ENCODE data around the gene SERPINB6. TPM values are rescaled to one million over a fixed set of nuclear protein-coding genes. Genes with fewer than 3 reads are reported as not detected.

SERPINB6 gene
- total RNA-seq, 8 experiments from 2014 or later, result 9.6 to 519 (median 53.6) TPM

GRCh38 chr6:2959909-2960719 lies 11.3 kb downstream of the SERPINB6 start:
- Histone ChIP-seq H3K4me1 (replicated peaks in 1 of 2) (peaks cover 14 to 15% of the 10 kb centered on the region in 2 donors), H3K27ac (no peak overlapping the region), H3K4me3 (no peak overlapping the region)
- peak; percentile 37 to 73 (median 56) for ATAC-seq (replicated peaks in 6 of 8)
- in situ Hi-C loops (cut with MboI; ENCODE audit: low pct_unique_long_range_greater_than_20kb in 2 of 9, low sequenced_read_pairs in 9 of 9, unreplicated experiment in 9 of 9), result no loop called here
- 56 to 100% (median 78%) methylated on average over 1 to 6 of the region's 12 CpGs for WGBS, 10 experiments

GRCh38 chr6:2958776-2959175 lies 12.6 kb downstream of the SERPINB6 start:
- 60 to 100% (median 93%) methylated on average over 1 to 6 of the region's 9 CpGs; no CpG with 5 or more reads in 4 of the 10 experiments for WGBS, 10 experiments
- no peak for ATAC-seq (replicated peaks in 6 of 8)
- no peak overlapping the region for H3K4me3 ChIP-seq
- peaks cover 13 to 14% of the 10 kb centered on the region in 2 donors for H3K4me1 ChIP-seq (replicated peaks in 1 of 2)
- no peak overlapping the region for H3K27ac ChIP-seq
- in situ Hi-C loops (cut with MboI; ENCODE audit: low pct_unique_long_range_greater_than_20kb in 2 of 9, low sequenced_read_pairs in 9 of 9, unreplicated experiment in 9 of 9), result no loop called here

GRCh38 chr6:2958331-2958711 lies 13.0 kb downstream of the SERPINB6 start:
- WGBS, 10 experiments, result 87 to 99% (median 97%) methylated on average over 3 to 9 of the region's 18 CpGs; no CpG with 5 or more reads in 7 of the 10 experiments
- in situ Hi-C loops (cut with MboI; ENCODE audit: low pct_unique_long_range_greater_than_20kb in 2 of 9, low sequenced_read_pairs in 9 of 9, unreplicated experiment in 9 of 9), result no loop called here
- ATAC-seq (replicated peaks in 6 of 8), result peak in 1 of 8 experiments; percentile 2
- Histone ChIP-seq H3K4me3 (no peak overlapping the region), H3K27ac (no peak overlapping the region), H3K4me1 (replicated peaks in 1 of 2) (peaks cover 8 to 14% of the 10 kb centered on the region in 2 donors)

- peak in 1 of 8 experiments; percentile 4 for ATAC-seq (replicated peaks in 6 of 8)
- peaks cover 10 to 14% of the 10 kb centered on the region in 2 donors for H3K4me1 ChIP-seq (replicated peaks in 1 of 2)
- no peak overlapping the region for H3K4me3 ChIP-seq
- H3K27ac ChIP-seq, result no peak overlapping the region
- WGBS, 10 experiments, result 17 to 100% (median 87%) methylated on average over 1 to 10 of the region's 11 CpGs; no CpG with 5 or more reads in 2 of the 10 experiments
- in situ Hi-C loops (cut with MboI; ENCODE audit: low pct_unique_long_range_greater_than_20kb in 2 of 9, low sequenced_read_pairs in 9 of 9, unreplicated experiment in 9 of 9), result no loop called here
These were observed 13.6 kb downstream of the SERPINB6 start for GRCh38 chr6:2957696-2958330.

GRCh38 chr6:2956930-2957685 lies 14.3 kb downstream of the SERPINB6 start:
- H3K4me1 ChIP-seq (replicated peaks in 1 of 2), result peaks cover 9 to 13% of the 10 kb centered on the region in 2 donors
- in situ Hi-C loops (cut with MboI; ENCODE audit: low pct_unique_long_range_greater_than_20kb in 2 of 9, low sequenced_read_pairs in 9 of 9, unreplicated experiment in 9 of 9), result no loop called here
- peak in 1 of 8 experiments; percentile 2 for ATAC-seq (replicated peaks in 6 of 8)
- WGBS, 10 experiments, result 78 to 94% (median 84%) methylated on average over 1 to 5 of the region's 5 CpGs; no CpG with 5 or more reads in 3 of the 10 experiments
- no peak overlapping the region for H3K27ac ChIP-seq
- H3K4me3 ChIP-seq, result no peak overlapping the region

- 60 to 98% (median 96%) methylated on average over 1 to 11 of the region's 12 CpGs; no CpG with 5 or more reads in 1 of the 10 experiments for WGBS, 10 experiments
- in situ Hi-C loops (cut with MboI; ENCODE audit: low pct_unique_long_range_greater_than_20kb in 2 of 9, low sequenced_read_pairs in 9 of 9, unreplicated experiment in 9 of 9), result no loop called here
- peaks cover 0 to 3% of the 10 kb centered on the region in 2 donors for H3K4me1 ChIP-seq (replicated peaks in 1 of 2)
- H3K27ac ChIP-seq, result no peak overlapping the region
- ATAC-seq (replicated peaks in 6 of 8), result no peak
- no peak overlapping the region for H3K4me3 ChIP-seq
These were observed 18.3 kb downstream of the SERPINB6 start for GRCh38 chr6:2953098-2953497.

GRCh38 chr6:2952557-2953095 lies 18.7 kb downstream of the SERPINB6 start:
- in situ Hi-C loops (cut with MboI; ENCODE audit: low pct_unique_long_range_greater_than_20kb in 2 of 9, low sequenced_read_pairs in 9 of 9, unreplicated experiment in 9 of 9), result no loop called here
- Histone ChIP-seq H3K4me1 (replicated peaks in 1 of 2) (peaks cover 0 to 3% of the 10 kb centered on the region in 2 donors), H3K27ac (no peak overlapping the region), H3K4me3 (no peak overlapping the region)
- ATAC-seq (replicated peaks in 6 of 8), result peak; percentile 74 to 94 (median 90)
- WGBS, 10 experiments, result 0 to 53% (median 28%) methylated on average over 1 to 20 of the region's 27 CpGs; no CpG with 5 or more reads in 1 of the 10 experiments

- WGBS, 10 experiments, result 100% methylated on average over 1 to 4 of the region's 8 CpGs; no CpG with 5 or more reads in 4 of the 10 experiments
- Histone ChIP-seq H3K27ac (no peak overlapping the region), H3K4me1 (replicated peaks in 1 of 2) (peaks cover 0 to 3% of the 10 kb centered on the region in 2 donors), H3K4me3 (no peak overlapping the region)
- in situ Hi-C loops (cut with MboI; ENCODE audit: low pct_unique_long_range_greater_than_20kb in 2 of 9, low sequenced_read_pairs in 9 of 9, unreplicated experiment in 9 of 9), result no loop called here
- ATAC-seq (replicated peaks in 6 of 8), result no peak
These were observed 19.6 kb downstream of the SERPINB6 start for GRCh38 chr6:2951728-2952127.

GRCh38 chr6:2950713-2951112 lies 20.7 kb downstream of the SERPINB6 start:
- no peak overlapping the region for H3K27ac ChIP-seq
- no peak overlapping the region for H3K4me3 ChIP-seq
- ATAC-seq (replicated peaks in 6 of 8), result peak in 1 of 8 experiments; percentile 33
- 20 to 100% (median 92%) methylated on average over 1 to 6 of the region's 12 CpGs; no CpG with 5 or more reads in 2 of the 10 experiments for WGBS, 10 experiments
- peaks cover 0 to 3% of the 10 kb centered on the region in 2 donors for H3K4me1 ChIP-seq (replicated peaks in 1 of 2)
- in situ Hi-C loops (cut with MboI; ENCODE audit: low pct_unique_long_range_greater_than_20kb in 2 of 9, low sequenced_read_pairs in 9 of 9, unreplicated experiment in 9 of 9), result no loop called here

- Histone ChIP-seq H3K27ac (no peak overlapping the region), H3K4me1 (replicated peaks in 1 of 2) (peaks cover 0 to 6% of the 10 kb centered on the region in 2 donors), H3K4me3 (no peak overlapping the region)
- in situ Hi-C loops (cut with MboI; ENCODE audit: low pct_unique_long_range_greater_than_20kb in 2 of 9, low sequenced_read_pairs in 9 of 9, unreplicated experiment in 9 of 9), result loop anchor here in 1 of 9 experiments (25.0 kb wide), 1 partner anchor 112 kb away; the partner anchor contains the start of gene SERPINB1
- WGBS, 10 experiments, result 74 to 100% (median 92%) methylated on average over 1 to 4 of the region's 6 CpGs; no CpG with 5 or more reads in 2 of the 10 experiments
- ATAC-seq (replicated peaks in 6 of 8), result no peak
These were observed 21.8 kb downstream of the SERPINB6 start for GRCh38 chr6:2949536-2950083.

GRCh38 chr6:2949121-2949520 lies 22.2 kb downstream of the SERPINB6 start:
- in situ Hi-C loops (cut with MboI; ENCODE audit: low pct_unique_long_range_greater_than_20kb in 2 of 9, low sequenced_read_pairs in 9 of 9, unreplicated experiment in 9 of 9), result loop anchor here in 1 of 9 experiments (25.0 kb wide), 1 partner anchor 112 kb away; the partner anchor contains the start of gene SERPINB1
- ATAC-seq (replicated peaks in 6 of 8), result no peak
- no peak overlapping the region for H3K27ac ChIP-seq
- H3K4me1 ChIP-seq (replicated peaks in 1 of 2), result peaks cover 2 to 11% of the 10 kb centered on the region in 2 donors
- no peak overlapping the region for H3K4me3 ChIP-seq
- WGBS, 10 experiments, result 80 to 100% (median 98%) methylated on average over 1 to 12 of the region's 12 CpGs; no CpG with 5 or more reads in 2 of the 10 experiments

All from motor neuron (in vitro differentiated cells).